ENCODE results near the gene AP2B1.
"Not testable (repeated sequence)": the region's sequence is repeated elsewhere in the genome, so short reads cannot be mapped to it uniquely, and the experiment has no call there.

AP2B1 gene

DNA sequence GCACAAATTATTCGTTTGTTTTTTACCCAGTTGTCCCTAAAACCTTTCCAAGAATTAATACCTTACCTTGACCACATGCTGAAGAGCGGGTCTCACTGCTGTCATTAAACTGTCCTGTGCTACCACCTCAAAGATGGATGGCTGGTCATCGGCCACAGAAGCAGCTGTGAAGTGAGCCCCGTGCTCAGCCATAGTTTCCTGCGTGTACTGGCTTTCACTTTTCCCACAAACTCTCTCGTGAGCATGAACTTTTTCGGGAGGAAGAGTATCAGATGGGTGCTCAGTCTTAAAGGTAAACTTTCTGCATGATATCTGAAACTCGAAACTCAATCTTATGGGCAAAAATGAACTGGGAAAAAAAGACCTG lies 9.3 kb upstream of the AP2B1 start:
- DNase-seq (ENCODE audit: low read depth) = no peak

DNA sequence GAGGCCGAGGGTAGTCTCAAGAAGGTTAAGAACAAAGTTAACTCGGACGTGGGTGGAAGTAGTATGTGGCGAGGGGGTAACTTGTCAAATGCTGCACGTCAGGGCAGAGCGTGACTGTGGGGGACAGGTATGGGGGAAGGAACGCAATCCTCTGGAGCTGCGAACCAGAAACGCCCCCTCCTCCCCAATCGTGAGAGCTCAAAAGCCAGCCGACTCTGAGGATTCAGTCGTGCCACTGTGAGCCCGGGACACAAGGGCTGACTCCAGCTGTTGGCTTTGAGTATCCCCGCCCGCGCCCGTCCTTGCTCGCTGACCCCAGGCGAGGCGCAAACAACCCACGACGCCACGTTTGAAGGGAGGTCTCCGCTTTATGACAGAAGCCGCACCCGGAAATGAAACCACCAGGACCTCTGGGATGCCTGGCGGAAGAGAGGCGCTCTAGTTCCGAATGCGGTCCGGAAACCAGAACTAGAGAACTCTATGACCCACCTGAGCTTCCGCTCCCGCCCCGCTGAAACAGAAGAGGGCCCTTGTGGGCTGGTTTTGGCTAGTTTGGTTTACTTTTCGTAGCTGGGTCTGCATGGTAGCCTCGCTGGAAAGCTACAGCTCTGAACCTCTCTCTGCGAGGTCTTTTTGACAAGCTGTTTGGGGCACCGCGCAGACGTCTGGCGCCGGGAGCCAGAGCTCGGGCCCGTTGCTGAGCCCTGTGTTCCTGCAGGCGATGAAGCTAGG lies 8.8 kb upstream of the AP2B1 start, which contains the start of gene PEX12:
PEX12 (minus strand) TSS at position 375 of the 732 bp plus-strand sequence. CDS start 550 bp downstream, outside the sequence.
- DNase-seq (ENCODE audit: low read depth) = peak; percentile 69

DNA sequence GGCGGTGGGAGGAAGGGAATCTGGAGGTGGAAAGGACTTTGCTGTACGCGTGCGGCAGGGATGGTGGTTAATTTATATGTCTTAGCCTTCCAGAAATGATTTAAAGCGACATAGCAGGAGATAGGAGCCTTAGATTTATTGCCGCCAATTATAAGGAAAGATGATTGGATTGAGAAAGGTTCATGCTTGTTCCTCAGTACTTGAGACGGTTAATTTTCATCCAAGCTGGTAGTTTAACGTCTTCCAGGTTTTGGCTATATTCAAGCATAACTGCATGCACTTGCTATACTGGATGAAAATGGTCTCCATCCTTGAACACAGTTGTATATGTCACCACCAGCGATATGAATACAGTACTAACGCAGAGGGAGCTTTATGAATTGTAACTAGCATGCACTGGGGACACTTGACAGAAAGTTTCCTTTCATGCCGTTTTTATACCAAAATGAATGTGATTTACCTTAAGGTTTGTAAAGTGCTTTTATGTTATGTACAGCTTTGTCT lies 8.1 kb upstream of the AP2B1 start:
- no peak for DNase-seq (ENCODE audit: low read depth)

DNA sequence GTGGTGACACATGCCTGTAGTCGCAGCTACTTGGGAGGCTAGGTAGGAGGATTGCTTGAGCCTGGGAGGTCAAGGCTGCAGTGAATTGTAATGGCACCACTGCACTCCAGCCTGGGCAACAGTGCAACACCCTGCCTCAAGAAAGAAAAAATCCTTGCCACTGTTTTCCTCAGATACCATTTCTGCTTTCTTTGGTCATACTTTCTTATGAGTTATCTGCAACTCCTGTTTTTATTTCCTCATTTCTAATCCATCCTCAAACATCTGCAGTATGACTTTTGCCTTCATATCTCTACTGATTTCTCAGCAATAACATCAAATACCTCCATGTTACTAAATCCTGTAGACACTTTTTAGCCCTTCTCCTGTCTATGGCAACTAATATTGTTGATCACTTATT lies 3.1 kb upstream of the AP2B1 start:
- DNase-seq (ENCODE audit: low read depth) = no peak

DNA sequence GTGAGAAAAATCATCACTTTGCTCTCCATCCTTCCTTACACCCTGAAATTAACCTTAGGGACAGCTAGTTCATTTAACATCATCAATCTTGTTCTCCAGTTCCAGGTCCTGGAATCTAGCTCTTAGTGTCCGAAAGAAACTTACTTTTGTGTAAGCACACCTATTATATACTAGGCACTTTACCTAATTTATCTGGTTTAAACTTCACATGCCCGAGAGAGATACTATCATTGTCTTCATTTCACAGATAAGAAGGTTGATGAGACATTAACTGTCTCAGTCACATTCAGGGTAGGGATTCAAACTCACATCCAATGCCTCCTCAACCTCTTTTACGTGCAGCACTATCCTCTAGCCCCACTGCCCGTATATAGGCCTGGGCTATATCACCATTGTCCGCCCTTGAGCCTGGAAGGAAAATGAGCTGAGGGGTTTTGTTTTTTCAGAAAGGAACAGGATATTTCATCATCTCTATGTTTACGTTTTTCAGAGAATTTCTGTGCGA lies 501 bp upstream of the AP2B1 start:
- DNase-seq (ENCODE audit: low read depth) = no peak

DNA sequence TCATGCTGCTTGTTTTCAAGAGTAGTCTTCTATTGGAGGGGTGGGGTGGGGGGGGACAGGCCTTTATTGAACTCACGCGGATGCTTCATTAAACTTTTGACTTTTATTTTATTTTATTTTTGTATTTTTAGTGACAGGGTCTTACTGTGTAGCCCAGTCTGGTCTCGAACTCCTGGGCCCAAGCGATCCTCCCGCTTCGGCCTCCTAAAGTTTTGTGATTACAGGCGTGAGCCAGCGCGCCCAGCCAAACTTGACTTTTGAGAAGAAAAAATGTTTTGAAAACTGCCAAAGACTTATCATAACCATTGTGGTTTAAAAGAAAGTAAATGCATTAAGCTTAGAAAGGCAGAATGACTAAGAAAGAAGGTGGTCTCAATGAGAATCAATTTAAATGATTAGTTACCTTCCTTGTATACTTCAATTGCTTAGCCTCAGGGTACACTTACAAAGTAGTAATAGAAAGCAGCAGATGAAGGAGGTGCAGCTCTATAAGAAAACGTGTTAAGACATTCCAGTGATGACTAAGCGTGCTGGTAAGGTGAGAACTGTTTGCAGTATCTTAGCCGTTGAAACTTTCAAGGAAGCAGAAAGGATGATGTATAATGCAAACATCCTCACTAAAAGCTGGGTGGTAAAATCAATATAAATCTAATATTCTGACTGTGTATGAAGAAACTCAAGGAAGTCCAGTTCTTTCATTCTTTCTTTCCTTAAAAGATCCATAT lies 1.2 kb downstream of the AP2B1 start:
- no peak for DNase-seq (ENCODE audit: low read depth)

DNA sequence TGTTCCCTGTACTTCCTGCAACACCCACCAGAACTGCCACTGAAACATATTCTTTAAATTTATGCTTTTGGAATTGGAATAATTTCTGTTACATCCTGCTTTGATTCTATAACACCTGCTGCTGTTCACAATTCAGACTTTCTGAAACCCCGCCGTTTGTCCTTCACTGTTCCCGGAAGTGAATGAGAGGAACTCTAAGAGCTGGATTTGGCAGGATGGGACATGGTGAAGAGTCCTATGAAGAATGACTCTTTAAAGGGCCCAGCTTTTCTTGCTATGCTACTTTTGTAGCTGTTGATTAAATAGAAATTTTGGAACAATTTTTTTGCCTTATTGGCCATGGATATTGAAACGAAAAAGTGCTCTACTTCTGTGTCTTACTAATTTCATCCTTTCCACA lies 8.9 kb downstream of the AP2B1 start:
- no peak for DNase-seq (ENCODE audit: low read depth)

DNA sequence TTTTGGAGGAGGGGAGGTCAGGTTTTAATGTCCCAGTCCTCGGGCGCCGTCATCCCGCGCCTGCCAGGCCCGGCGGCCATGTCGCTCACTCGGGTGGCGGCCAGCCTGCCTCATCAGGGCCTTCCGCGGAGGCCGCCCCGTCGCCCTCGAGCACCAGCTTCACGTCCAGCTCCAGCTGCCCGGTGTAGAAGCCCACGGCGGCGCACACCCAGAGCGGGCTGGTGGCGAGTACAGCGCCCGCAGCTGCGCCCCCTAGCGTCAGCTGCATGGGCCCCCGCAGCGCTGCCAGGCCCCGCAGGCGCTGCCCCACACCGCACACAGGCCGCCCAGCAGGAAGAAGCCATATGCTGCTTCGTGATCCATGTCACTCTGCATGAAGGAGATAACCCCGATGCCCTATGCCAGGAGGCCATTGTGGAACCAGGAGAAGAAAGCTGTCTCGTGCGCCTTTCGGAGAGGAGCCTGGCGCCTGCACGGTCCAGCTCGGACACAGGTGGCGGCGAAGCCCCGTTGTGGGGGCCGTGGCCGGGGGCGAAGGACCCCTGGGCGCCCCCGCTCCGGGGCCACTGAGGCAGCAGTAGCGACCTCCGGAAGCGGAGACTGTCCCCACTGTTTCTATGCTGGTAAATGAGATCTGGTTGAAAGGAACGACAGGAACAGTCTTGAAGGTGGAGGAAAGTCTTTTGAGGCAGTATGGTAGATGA lies 9.6 kb downstream of the AP2B1 start:
- no peak for DNase-seq (ENCODE audit: low read depth)

DNA sequence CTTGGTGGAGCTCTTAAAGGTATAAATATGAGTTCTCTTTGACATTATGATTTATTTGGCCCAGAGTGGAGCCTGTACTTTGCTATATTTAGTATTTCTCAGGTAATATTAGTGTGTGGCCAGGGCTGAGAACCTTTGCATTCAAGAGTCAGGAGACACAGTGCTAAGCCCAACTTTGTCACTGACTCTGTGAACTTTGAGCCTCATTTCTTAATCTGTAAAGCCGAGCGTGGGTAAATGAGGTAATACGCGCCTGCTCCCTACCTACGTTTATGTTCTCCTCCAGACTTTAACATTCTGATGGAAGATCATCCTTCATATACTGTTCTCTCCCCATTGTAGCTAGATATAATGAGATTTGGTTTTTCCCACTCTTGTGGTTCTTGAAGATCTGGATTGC lies 10.5 kb downstream of the AP2B1 start:
- no peak for DNase-seq (ENCODE audit: low read depth)

DNA sequence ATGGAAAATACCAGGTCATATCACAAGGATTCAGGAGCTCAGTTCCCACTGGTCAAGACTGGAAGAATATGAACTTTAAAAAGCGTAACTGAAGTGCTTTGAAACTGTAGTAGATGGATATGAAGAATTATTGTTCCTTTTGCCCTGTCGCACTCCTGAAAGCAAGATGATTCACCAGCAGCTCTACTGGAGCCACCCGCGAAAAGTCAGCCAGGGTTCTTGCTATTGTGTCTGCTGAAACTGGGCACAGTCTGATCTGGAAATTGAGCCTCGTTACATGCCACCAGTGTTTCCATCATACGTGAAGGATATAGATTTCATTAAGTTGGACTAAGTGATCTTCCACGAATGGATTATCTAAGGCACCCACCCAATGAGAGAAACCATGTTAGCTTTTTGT lies 16.6 kb downstream of the AP2B1 start:
- DNase-seq (ENCODE audit: low read depth) = no peak

DNA sequence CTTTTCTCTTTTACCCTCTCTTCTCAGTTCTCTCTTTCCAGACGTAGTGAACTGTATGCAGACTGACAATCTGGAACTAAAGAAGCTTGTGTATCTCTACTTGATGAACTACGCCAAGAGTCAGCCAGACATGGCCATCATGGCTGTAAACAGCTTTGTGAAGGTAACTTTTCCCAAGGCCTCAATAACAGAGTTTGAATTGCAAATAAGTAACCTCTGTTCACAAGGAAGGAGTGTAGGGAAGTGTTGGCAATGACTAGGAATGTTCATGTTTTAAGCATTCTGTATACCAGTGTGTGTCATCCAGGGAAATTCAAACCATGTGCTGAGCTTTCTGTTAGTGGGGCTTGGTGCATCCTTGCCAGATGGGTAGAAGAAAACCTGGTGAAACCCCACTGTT lies 18.6 kb downstream of the AP2B1 start:
- peak; percentile 33 for DNase-seq (ENCODE audit: low read depth)

DNA sequence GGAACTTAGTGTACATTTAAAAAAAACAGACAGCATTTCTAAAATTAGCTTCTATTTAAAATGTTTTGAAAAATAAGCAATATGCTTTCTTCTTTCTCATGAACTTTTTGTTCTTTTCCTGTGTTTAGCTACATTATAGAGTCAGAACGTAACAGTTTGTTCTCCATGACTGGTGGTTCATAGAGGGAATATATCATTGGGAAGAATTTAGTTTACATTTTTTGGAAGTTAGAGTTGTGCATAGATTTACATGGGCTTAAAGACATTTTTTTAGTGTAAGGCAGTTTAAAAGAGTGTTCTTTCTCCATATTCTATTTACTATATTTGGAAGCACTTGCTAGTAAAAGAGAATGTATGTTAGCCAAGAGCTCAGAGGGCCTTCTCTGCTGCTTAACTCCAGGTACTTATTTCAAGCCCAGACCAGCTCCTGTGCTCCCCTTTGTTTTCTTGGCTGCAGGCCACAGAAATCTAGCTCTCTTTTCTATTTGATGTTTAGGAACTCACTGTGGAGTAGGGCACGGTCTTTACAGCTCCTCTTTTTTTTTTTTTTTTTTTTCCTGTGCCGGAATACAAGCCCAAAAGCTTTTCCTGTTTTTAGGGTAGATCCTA lies 20.2 kb downstream of the AP2B1 start:
- DNase-seq (ENCODE audit: low read depth) = no peak

DNA sequence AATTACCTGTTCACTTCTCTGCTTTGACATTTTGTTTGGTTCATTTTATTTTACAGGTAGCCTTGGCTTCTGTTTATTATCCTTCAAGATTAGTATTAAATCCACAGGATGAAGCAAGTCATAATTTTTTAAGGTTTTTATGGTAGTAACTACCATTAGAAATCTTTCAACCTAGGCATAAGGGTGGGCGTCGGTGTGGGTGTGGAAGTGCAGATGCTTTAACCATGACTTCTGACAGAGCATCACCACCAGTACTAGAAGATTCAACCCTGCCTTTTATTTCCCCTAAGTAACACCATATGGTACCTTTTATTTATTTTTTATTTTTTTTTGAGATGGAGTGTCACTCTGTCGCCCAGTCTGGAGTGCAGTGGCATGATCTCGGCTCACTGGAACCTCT lies 22.7 kb downstream of the AP2B1 start:
- no peak for DNase-seq (ENCODE audit: low read depth)

DNA sequence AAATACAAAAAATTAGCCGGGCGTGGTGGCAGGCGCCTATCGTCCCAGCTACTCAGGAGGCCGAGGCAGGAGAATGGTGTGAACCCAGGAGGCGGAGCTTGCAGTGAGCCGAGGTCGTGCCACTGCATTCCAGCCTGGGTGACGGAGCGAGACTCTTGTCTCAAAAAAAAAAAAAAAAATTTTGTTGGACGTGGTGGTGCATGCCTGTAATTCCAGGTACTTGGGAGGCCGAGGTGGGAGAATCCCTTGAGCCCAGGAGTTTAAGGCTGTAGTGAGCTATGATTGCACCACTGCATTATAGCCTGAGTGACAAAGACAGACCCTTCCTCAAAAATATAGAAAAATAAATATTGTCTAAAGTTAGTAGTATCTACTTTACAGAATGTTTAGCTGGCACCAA lies 23.6 kb downstream of the AP2B1 start:
- not testable (repeated sequence) for DNase-seq (ENCODE audit: low read depth)

DNA sequence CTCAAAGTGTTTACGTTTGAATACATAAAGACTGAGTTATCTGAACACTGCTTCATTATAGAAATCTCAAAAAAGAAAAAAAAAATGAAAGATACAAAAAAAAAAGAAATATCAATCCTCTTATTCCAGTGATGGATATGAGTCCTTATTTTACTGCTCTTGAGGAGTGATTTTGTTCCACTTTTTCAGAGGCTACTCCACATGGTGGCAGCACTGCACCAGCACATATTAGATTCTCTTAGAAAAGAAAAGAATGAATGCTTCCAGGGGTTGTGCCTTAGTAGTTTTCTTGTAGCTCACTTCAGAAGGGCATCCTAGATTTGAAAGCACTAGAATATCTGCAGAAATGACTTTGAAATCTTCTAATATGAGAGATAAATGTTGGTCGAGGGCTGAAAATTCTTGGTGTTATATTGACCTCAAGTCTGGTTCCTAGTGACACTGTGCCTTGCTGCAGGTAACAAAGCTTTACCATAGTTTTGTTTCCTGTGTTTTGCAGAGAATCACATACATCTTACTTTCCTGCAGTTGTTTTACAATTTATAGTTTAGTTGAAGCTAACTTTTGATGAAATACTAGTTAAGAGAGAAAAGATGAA lies 25.9 kb downstream of the AP2B1 start:
- peak; percentile 14 for DNase-seq (ENCODE audit: low read depth)

DNA sequence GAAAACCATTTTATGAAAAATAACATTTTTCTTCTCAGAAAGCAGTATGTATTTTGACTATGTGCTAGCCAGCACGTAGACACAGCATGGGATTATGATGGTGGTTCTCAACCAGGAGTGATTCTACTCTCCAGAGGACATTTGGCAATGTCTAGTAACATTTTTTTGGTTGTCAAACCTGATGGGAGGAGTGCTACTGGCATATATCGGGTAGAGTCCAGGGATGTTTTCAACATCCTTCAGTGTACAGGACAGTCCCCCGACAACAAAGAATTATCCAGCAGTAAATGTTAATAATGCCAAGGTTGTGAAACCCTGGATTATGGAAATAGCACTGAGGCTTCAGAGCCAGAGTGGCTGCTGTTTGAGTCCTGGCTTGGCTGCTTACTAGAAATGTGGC lies 27.7 kb downstream of the AP2B1 start:
- no peak for DNase-seq (ENCODE audit: low read depth)

DNA sequence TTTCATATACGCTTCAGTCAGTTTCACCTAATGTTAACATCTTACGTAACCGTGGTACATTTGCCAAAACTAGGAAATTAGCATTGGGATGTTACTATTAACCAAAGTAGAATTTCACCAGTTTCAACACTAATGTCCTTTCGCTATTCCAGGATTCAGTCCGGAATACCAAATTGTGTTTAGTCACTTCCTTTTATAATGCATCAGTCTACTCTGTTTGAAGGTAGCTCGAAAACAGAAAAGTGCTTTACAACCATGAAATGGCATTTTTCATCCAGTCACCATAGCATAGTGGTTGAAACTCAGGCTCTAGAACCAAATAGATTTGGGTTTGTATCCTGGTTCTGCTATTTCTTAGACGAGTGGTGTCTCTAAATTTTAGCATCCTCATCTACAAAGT lies 29.4 kb downstream of the AP2B1 start:
- DNase-seq (ENCODE audit: low read depth) = no peak

DNA sequence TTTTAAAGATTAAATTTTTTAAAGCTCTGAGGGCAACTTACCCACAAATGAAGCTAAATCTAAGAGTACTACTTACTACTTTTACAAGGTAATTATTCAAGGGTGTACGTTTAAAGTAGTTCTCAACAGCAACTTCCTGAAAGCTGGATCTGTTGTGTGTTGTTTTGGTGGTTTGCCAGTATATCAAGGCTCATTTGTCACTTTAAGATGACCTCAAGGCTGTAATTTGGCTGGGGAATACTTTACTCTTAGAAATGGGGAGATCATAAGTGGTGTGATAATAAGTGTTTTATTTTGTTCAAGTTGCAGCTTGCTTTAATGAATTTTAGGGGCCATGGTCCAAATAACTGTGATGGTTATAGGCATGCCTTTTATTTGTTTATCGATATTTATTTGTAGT lies 30.4 kb downstream of the AP2B1 start:
- no peak for DNase-seq (ENCODE audit: low read depth)

DNA sequence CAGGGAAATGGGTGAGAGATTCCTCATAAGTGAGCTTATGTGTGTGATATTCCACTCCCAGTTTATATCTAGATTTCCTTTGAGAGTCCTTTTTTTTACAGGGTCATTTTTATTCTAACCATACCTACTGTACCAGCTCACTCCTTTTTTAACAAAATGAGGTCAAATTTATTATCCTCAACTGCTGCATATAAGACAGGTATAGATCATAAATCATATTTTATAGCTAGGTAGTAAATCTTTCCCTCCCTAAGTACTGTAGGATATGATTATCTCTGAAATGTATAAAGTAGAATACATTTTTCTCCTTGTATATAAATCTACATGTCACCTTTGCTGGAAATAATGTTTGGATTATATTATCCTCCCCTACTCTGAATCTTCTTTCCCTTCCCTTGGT lies 31.5 kb downstream of the AP2B1 start:
- no peak for DNase-seq (ENCODE audit: low read depth)

DNA sequence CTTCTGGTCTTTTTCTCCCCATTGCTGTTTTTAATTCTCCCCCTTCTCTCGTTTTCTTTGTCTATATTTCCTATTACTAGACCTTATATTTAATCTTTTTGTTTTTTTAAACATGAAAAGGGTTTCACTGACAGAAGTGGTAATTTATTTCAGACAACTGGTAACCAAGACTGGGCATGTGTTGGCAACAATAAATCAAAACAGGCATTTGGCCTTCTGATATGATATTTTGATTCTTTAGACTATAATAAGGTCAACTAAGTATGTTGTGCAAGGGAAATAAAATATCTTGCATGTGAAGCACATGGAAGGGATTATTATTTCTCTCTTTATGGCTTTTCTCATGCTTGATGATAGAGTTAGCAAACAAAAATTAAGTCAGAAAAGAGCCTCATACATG lies 34.6 kb downstream of the AP2B1 start:
- no peak for DNase-seq (ENCODE audit: low read depth)

DNA sequence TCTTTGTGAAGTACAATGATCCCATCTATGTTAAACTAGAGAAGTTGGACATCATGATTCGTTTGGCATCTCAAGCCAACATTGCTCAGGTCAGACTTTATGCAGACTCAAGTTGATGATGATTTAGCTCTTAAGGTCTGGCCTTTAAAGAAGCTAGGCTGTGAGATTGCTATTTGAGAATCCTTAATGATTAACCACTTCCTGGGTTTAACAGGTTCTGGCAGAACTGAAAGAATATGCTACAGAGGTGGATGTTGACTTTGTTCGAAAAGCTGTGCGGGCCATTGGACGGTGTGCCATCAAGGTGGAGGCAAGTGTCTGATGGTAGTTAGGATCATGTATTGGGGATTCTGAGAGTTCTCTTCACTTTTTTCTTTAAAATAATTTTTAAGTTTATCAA lies 40.3 kb downstream of the AP2B1 start:
- no peak for DNase-seq (ENCODE audit: low read depth)

Data from GM04504 (cell line).